KOPT-K1 (cell line): ENCODE data around the gene SLBP.

Source experiments
- H3K27ac ChIP-seq: fragments of 200-600 bp; sonication (generic); 2 replicates; pipeline ENCODE4 v1.5.1; 2016; ENCODE audit warnings: antibody characterized with exemption, mild to moderate bottlenecking, low read depth, low read length; ENCODE audit not compliant: poor library complexity, severe bottlenecking
- H3K36me3 ChIP-seq: fragments of 200-600 bp; sonication (generic); 2 replicates; pipeline ENCODE4 v1.5.1; 2017; ENCODE audit warnings: antibody characterized with exemption, mild to moderate bottlenecking, low read length, moderate library complexity; ENCODE audit not compliant: insufficient read depth
- H3K9me3 ChIP-seq: fragments of 200-600 bp; sonication (generic); 2 replicates; pipeline ENCODE4 v1.5.1; 2017; ENCODE audit warnings: antibody characterized with exemption, low read length, mild to moderate bottlenecking; ENCODE audit not compliant: insufficient read depth, poor library complexity, severe bottlenecking

SLBP gene

DNA sequence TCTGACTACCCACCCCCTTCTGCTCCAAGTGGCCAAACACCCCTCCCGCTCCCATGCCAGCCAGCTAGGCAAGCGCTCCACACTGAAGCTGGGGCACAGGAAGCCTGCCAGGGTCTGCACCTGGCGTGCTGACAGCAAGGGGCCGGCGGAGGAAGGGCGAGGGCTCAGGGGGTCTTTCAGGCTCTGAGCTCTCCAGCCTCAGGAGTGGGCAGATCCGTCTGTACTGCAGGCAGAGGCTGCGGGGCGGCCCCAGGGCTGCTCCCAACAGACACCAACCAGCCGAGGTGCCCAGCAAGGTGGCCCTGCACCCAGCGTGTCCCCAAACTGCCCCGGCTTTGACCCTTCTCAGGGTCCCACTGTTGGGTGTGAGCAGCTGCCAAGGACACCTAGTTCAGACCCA, 42.8 kb downstream of the SLBP start:
- no peak overlapping the region for H3K27ac ChIP-seq

GRCh38 chr4:1668488-1668840, 43.7 kb downstream of the SLBP start:
- Histone ChIP-seq H3K9me3 (no peaks in the 10 kb centered on the region), H3K36me3 (no peaks in the 10 kb centered on the region), H3K27ac (no peak overlapping the region)

More for the DNA sequence above, 42.8 kb downstream of the SLBP start:
- no peaks in the 10 kb centered on the region for H3K36me3 ChIP-seq
- no peaks in the 10 kb centered on the region for H3K9me3 ChIP-seq

- no peaks in the 10 kb centered on the region for H3K36me3 ChIP-seq
- H3K9me3 ChIP-seq, result no peaks in the 10 kb centered on the region
- no peak overlapping the region for H3K27ac ChIP-seq
Observed at GRCh38 chr4:1667273-1667672, 44.8 kb downstream of the SLBP start.

DNA sequence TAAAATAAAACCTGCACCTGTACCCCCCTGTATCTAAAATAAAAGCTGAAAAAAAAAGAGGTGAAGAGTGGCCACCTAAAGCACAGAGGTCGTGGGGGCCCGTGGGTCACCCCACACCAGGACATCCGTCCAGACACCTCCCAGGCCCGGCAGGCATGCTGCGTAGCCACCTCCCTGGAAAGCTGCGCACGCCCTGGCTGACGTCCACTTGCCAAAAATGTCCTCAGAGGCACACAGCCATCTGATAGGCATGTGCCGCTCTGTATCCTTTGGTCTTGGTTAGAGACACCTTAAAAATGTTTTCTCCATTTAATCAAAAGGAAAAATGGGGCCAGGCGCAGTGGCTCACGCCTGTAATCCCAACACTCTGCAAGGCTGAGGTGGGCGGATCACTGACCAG, 45.7 kb downstream of the SLBP start:
- Histone ChIP-seq H3K36me3 (no peaks in the 10 kb centered on the region), H3K27ac (no peak overlapping the region), H3K9me3 (no peaks in the 10 kb centered on the region)

DNA sequence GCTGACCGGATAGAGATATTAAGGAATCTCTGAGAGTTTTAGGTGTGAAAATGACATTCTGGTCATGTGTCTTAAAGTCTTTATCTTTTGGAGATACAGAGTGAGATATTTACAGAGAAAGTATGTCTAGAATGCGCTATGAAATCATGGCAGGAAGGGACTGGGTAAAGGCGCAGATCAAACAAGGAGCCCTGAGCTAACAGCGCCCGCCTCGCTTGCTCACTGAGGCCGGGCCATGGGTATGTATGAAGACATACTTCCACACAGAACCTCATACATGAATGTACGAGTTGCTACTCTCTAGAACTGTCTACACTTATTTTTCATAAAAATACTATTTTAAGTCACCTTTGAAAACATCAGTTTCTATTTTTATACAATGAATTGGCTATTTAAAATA, 48.0 kb downstream of the SLBP start:
- H3K9me3 ChIP-seq, result no peaks in the 10 kb centered on the region
- no peaks in the 10 kb centered on the region for H3K36me3 ChIP-seq
- H3K27ac ChIP-seq, result no peak overlapping the region

DNA sequence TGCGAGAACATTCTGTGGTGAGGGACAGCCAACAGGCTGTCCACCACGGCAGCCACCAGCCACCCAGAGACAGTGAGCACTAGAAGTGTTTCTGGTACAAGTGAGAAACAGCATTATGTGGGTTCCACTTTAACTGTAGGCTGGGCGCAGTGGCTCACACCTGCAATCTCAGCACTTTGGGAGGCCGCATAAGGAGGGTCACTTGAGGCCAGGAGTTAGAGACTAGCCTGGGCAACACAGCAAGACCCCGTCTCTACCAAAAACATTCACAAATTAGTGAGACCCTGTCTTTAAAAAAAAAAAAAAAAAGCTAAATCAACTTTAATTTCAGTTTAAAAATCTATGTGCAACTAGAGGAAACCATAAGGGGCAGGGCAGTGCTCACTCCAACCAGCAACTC, 48.6 kb downstream of the SLBP start:
- Histone ChIP-seq H3K36me3 (no peaks in the 10 kb centered on the region), H3K9me3 (no peaks in the 10 kb centered on the region), H3K27ac (no peak overlapping the region)

DNA sequence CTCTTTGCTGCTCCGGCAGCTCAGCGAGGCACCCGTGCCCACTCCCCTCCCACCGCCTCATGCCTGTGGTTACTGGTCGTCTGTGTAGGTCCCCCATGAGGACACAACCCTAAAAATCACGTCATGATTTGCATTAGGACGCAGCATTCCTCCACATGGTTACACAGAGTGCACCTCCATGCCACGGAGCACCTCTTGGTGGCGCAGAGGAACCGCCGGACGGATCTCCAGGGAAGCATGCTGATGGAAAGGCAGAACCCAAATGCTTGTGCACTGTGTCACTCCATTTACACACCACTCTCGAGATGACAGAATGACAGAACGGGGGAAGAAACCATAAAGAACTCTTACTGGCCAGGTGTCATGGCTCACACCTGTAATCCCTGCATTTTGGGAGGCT, 50.4 kb downstream of the SLBP start:
- Histone ChIP-seq H3K9me3 (no peaks in the 10 kb centered on the region), H3K36me3 (no peaks in the 10 kb centered on the region), H3K27ac (no peak overlapping the region)

- Histone ChIP-seq H3K9me3 (no peaks in the 10 kb centered on the region), H3K27ac (no peak overlapping the region), H3K36me3 (no peaks in the 10 kb centered on the region)
Observed at GRCh38 chr4:1660948-1661677, 51.0 kb downstream of the SLBP start.

DNA sequence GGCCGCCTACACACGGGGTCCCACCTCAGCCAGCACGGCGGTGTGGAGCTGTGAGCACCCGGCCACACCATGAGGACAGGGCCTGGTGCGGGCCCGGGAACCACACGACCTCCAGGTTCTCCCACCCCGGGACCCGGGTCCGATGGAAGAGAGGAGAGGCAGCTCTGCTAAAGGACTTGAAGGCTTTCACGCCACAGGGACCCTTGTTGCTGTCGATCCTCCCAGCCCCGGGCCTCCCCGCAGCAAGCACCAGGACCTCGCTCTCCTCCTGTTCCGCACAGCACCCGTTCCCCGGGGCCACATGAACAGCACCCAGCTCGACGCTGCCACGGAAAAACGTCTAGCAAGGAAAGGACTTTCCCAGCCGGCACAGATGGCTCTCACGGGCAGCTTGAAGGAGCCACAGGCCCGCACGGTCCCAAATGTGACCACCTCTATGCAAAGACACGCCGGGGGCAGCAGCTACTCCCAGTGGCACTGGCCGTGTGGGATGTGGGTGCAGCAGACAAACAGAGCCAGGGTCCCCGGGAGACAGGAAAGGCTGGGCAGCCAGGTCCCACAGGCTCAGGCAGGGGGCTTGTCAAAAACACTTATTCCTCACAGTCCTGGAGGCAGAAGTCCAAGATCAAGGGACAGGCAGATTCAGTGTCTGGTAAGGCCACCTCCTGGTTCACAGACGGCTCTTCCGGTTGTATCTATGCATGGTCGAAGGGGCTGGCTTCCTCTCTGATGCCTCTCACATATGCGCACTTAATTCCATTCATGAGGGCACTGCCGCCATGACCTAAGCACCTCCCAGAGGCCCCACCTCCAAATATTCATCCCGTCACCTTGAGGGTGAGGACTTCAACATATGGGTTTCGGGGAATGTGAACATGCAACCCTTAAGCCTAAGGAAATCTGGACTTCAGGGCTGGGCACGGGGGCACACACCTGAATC, 52.7 kb downstream of the SLBP start:
- no peaks in the 10 kb centered on the region for H3K36me3 ChIP-seq
- no peak overlapping the region for H3K27ac ChIP-seq
- H3K9me3 ChIP-seq, result no peaks in the 10 kb centered on the region

GRCh38 chr4:1658581-1658980, 53.5 kb downstream of the SLBP start:
- H3K9me3 ChIP-seq, result no peaks in the 10 kb centered on the region
- no peaks in the 10 kb centered on the region for H3K36me3 ChIP-seq
- no peak overlapping the region for H3K27ac ChIP-seq

- no peaks in the 10 kb centered on the region for H3K9me3 ChIP-seq
- no peaks in the 10 kb centered on the region for H3K36me3 ChIP-seq
- no peak overlapping the region for H3K27ac ChIP-seq
Observed at GRCh38 chr4:1658146-1658545, 54.0 kb downstream of the SLBP start.

- Histone ChIP-seq H3K36me3 (no peaks in the 10 kb centered on the region), H3K9me3 (no peaks in the 10 kb centered on the region), H3K27ac (no peak overlapping the region)
Observed at GRCh38 chr4:1656986-1657385, 55.1 kb downstream of the SLBP start.

GRCh38 chr4:1656132-1656531, 56.0 kb downstream of the SLBP start:
- H3K27ac ChIP-seq, result no peak overlapping the region
- H3K9me3 ChIP-seq, result no peaks in the 10 kb centered on the region
- H3K36me3 ChIP-seq, result no peaks in the 10 kb centered on the region

DNA sequence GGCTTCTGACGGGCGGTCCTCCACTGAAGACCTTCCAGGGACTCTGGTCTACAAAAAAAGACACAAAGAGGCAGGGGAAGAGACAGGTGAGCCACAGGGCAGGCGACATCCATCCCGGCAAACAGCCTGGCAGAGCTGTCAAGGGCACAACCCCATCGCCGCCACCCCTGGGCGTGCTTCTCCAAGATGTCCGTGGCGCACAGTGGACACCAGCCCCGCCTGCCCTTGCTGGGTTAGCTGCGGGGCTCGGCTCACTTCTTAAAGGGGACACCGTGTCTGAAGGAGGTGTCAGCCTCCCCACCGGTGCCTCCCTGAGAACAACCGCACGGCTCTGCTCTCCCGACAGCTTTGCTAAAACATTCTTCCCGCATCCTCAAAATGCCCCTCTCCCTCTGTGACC, 56.4 kb downstream of the SLBP start:
- no peak overlapping the region for H3K27ac ChIP-seq
- no peaks in the 10 kb centered on the region for H3K9me3 ChIP-seq
- no peaks in the 10 kb centered on the region for H3K36me3 ChIP-seq

GRCh38 chr4:1655081-1655480, 57.0 kb downstream of the SLBP start:
- no peaks in the 10 kb centered on the region for H3K36me3 ChIP-seq
- H3K27ac ChIP-seq, result no peak overlapping the region
- H3K9me3 ChIP-seq, result no peaks in the 10 kb centered on the region
